Body of pancreas (tissue), 4 donors: ENCODE measurements around the gene BRCA1. TPM values are rescaled to one million over a fixed set of nuclear protein-coding genes. Genes with fewer than 3 reads are reported as not detected.
"Not testable (repeated sequence)": the region's sequence is repeated elsewhere in the genome, so short reads cannot be mapped to it uniquely, and the experiment has no call there.

Experiments
- ATAC-seq: fragments of 150-250 bp; one replicate; pipeline ENCODE4 v1.9.1; 2016
- DNase-seq, 4 donors: peaks; one replicate each; pipeline ENCODE4 v3.0.0-alpha.2; 2019
- H3K27ac ChIP-seq, 4 donors: fragments of 200-600 bp; sonication (generic); 1 replicate in 3 of 4; 2 replicates in 1 of 4; pipeline versions ENCODE4 v1.5.1 to v1.6.1; 2016 to 2019; ENCODE audit warnings: mild to moderate bottlenecking in 1 of 4, mixed read lengths in 1 of 4, moderate library complexity in 1 of 4
- H3K27me3 ChIP-seq, 2 donors: fragments of 200-600 bp; sonication (generic); one replicate each; pipeline ENCODE4 v1.6.0; 2016; ENCODE audit warnings: mild to moderate bottlenecking in 1 of 2
- H3K36me3 ChIP-seq, 2 donors: fragments of 200-600 bp; sonication (generic); replicated peaks in 1 of 2; 2 replicates each; pipeline ENCODE4 v1.5.1; 2016; ENCODE audit warnings: low read depth in 2 of 2; ENCODE audit not compliant: insufficient read depth in 1 of 2
- H3K4me1 ChIP-seq: fragments of 200-600 bp; sonication (generic); one replicate; pipeline ENCODE4 v1.6.0; 2016
- H3K4me3 ChIP-seq, 2 donors: fragments of 200-600 bp; sonication (generic); 1 replicate in 1 of 2; 2 replicates in 1 of 2; pipeline ENCODE4 v1.5.1; 2016 to 2019
- H3K9me3 ChIP-seq, 3 donors: fragments of 200-600 bp; sonication (generic); 1 replicate in 2 of 3; 2 replicates in 1 of 3; pipeline ENCODE4 v1.5.1; 2016
- CTCF ChIP-seq, 7 experiments: fragments of 450-650 bp in 4 of 7; fragments of 200-600 bp in 3 of 7; sonication (generic) in 3 of 7; IDR thresholded peaks; one replicate each; pipeline ENCODE4 v1.5.1; 2016 to 2019; ENCODE audit warnings: antibody characterized with exemption in 7 of 7
- POLR2A ChIP-seq, 3 donors: fragments of 450-650 bp; IDR thresholded peaks; one replicate each; pipeline ENCODE4 v1.6.1; 2016; ENCODE audit warnings: antibody characterized with exemption in 3 of 3, mild to moderate bottlenecking in 2 of 3
- WGBS, 2 donors: methylation state at CpG; one replicate each; pipeline ENCODE4 v1.1.5; 2017; 5-methylcytosine and 5-hydroxymethylcytosine counted together
- intact Hi-C: fragments of 100-400 bp; cut with DNase I; formaldehyde crosslinking; loops from one replicate; pipeline ENCODE4 v1.15.1; 2023
- total RNA-seq, 2 donors: library from RNA; depleted of rRNA; stranded (reverse); fragments of >200 nt; gene quantifications; one replicate each; pipeline ENCODE4 v1.1.0, GENCODE V29; 2016

Gene BRCA1
- total RNA-seq, 2 donors from 2014 or later, result 2.6 to 7.6 TPM

DNA sequence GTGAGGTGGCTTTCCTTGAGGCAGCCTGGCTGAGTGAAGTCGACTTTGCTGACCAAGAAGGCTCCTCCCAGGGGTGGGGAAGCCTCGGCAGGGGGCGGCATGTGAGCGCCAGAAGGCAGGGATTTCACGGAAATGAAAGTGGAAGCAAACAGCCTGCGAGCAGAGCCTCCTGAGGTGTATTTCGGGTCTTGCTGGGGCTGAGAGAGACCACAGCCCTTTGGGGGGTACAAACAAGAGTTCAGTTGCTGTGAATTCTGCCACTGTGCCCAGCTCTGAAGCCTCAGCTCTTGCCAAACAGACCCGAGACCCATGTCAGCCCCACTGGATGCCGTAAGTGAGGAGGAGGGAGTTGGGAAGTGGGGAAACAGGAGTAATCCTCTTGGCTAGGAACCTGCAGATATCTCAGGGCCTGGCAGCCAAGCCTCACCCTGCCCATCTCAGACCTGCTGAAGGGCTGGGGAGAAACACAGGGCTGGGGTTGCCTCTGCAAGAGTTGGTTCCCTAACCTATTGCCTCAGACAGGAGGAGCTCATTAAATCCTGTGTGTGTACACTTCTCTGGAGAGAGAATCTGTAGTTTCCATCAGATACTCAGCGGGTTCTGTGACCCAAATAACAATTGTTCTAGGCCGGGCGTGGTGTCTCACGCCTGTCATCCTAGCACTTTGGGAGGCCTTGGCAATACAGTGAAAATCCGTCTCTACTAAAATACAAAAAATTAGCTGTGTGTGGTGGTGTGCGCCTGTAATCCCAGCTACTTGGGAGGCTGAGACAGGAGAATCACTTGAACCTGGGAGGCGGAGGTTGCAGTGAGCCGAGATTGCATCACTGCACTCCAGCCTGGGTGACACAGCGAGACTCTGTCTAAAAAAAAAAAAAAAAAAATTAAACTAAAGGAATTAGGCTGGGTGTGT is 118.3 kb downstream of the BRCA1 start, which contains the start of gene IFI35:
Gene IFI35, plus strand, starts transcription at position 146 of the 913 bp plus-strand sequence. Its CDS starts 164 bp downstream, at position 310.
- peak; percentile 86 to 90 (median 88) for DNase-seq
- WGBS, 2 donors, result 24 to 43% methylated on average over 8 to 18 of the region's 18 CpGs
- Histone ChIP-seq H3K27me3 (no peaks in the 10 kb centered on the region), H3K27ac (peak within 1 kb of the TSS; percentile 91 to 98 (median 94)), H3K36me3 (peaks cover 0 to 8% of the 10 kb centered on the region in 2 donors), H3K4me1 (peaks cover 28% of the 10 kb centered on the region), H3K9me3 (no peaks in the 10 kb centered on the region), H3K4me3 (peak within 1 kb of the TSS; percentile 33 to 71)
- peak; percentile 90 for ATAC-seq
- TF ChIP-seq CTCF (IDR thresholded peaks at IDR 0.05) (peak in 6 of 7 experiments; percentile 34 to 63 (median 49)), POLR2A (IDR thresholded peaks at IDR 0.05) (peak; percentile 40 to 85 (median 80))
- intact Hi-C loops, result no loop called here

DNA sequence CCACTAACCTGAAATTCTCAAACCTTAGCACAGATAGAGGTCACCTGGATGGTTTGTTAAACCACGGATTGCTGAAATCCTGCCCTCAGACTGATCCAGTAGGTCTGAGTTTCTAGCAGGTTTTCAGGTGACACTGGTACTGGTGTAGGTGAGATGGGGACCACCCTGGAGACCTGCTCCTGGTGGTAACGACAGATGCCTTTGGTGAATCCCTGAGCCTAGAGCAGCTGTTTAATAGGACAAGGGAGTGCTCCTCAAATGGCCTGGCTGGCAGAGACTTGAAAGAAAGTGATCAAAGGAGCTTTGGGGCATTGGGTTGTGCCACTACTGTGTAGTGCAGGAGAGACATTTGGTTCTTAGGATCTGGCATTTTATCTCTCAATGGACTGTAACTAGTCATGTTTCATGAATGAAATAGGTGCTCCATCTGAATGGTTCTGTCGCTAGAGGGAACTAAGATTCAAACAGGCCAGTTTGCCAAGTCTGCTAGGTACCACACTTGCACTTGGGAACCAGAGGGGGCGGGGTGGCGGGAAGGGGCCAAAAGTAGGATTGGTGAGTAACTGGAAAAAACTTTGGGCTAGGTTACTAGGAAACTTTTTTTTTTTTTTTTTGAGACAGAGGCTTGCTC is 121.5 kb downstream of the BRCA1 start:
- H3K27ac ChIP-seq, result no peak overlapping the region
- no peak for ATAC-seq

GRCh38 chr17:43000894-43001293 is 124.3 kb downstream of the BRCA1 start:
- Histone ChIP-seq H3K4me1 (peaks cover 35% of the 10 kb centered on the region), H3K36me3 (peaks cover 0 to 11% of the 10 kb centered on the region in 2 donors)
- H3K4me3 ChIP-seq, H3K9me3 ChIP-seq, H3K27ac ChIP-seq, intact Hi-C loops, ATAC-seq, DNase-seq, H3K27me3 ChIP-seq: not testable (repeated sequence)
- 90 to 91% methylated on average over 13 of the region's 13 CpGs for WGBS, 2 donors

More for the DNA sequence above, 121.5 kb downstream of the BRCA1 start:
- Histone ChIP-seq H3K4me1 (peaks cover 42% of the 10 kb centered on the region), H3K36me3 (peaks cover 0 to 11% of the 10 kb centered on the region in 2 donors), H3K4me3 (no peak overlapping the region), H3K9me3 (no peaks in the 10 kb centered on the region), H3K27me3 (no peaks in the 10 kb centered on the region)
- TF ChIP-seq POLR2A (IDR thresholded peaks at IDR 0.05) (no peak), CTCF (IDR thresholded peaks at IDR 0.05) (no peak)
- WGBS, 2 donors, result 75 to 80% methylated on average over 4 to 5 of the region's 5 CpGs
- intact Hi-C loops, result no loop called here
- peak in 3 of 4 donors; percentile 42 to 45 (median 44) for DNase-seq

DNA sequence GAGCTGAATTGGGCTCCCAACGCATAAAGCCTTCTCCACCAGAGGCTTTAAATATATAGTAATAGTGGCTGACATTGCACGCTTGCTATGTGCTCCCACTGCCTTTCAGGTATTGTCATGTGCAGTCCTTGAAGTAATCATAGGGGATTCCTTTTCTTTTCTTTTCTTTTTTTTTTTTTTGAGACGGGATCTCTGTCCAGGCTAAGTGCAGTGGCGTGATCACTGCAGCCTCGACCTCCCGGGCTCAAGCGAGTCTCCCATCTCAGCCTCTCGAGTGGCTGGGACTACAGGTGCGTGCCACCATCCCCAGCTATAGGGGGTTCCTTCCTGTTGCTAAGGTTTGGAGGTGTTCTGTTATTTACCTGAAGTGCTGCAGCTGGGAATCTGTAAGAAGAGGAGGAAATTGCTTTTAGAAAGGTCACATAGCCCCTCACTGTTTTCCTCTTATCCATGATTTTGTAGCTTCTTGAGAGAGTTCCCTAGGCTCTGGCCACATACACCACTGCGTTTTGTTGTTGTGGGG is 126.1 kb downstream of the BRCA1 start:
- intact Hi-C loops, result no loop called here

More for the DNA sequence above, 126.1 kb downstream of the BRCA1 start:
- 6 to 7% methylated on average over 9 to 10 of the region's 10 CpGs for WGBS, 2 donors
- Histone ChIP-seq H3K27ac (peak overlapping the region; percentile 84 to 93 (median 92)), H3K9me3 (no peaks in the 10 kb centered on the region), H3K4me3 (peak overlapping the region; percentile 44 to 94), H3K4me1 (peaks cover 35% of the 10 kb centered on the region), H3K27me3 (no peaks in the 10 kb centered on the region), H3K36me3 (peaks cover 0 to 11% of the 10 kb centered on the region in 2 donors)
- no peak for TF ChIP-seq POLR2A (IDR thresholded peaks at IDR 0.05)
- no peak for TF ChIP-seq CTCF (IDR thresholded peaks at IDR 0.05)
- ATAC-seq (no peak), DNase-seq (no peak)
